ENCODE data around the gene SLC12A2.

SLC12A2 gene

GRCh38 chr5:128172102-128172501 lies 88.5 kb downstream of the SLC12A2 start:
- no peak for DNase-seq

DNA sequence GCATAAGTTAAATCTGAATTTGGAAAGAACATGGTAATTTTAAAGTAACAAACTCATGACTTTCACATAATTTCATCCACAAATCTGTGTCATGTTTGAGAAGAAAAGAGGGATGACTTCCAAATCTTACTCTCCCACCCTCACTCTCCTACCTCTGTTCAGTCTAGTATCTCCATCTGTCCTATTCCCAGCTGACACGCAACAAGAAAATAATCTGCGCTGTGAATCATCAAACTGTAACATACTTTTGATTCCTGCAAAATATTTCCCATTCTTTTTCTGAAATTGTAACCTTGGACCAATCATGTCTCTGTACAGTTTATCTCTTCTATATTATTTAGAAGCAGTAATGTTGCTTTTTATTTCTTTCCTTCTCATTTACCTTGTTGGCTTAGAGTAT lies 91.4 kb downstream of the SLC12A2 start:
- DNase-seq, result no peak

DNA sequence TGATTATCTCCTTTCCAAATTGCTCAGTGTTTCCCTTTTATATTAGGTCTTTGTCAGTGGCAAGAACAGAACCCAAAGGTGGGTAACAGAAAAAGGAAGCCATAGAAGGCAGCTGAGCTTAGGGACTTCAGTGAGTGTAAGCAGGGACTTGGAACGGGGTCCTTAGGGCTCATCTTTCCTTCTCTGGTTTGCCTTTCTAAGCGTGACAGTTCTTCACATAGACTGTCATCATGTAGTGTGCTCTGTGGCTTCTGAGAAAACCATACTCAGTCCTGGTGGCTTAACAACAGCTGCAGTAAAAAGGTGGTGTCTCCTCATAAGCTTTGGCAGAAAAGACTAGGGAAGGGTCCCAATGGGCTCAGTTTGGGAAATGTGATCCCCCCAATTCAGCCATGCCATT lies 108.8 kb downstream of the SLC12A2 start:
- no peak for DNase-seq

DNA sequence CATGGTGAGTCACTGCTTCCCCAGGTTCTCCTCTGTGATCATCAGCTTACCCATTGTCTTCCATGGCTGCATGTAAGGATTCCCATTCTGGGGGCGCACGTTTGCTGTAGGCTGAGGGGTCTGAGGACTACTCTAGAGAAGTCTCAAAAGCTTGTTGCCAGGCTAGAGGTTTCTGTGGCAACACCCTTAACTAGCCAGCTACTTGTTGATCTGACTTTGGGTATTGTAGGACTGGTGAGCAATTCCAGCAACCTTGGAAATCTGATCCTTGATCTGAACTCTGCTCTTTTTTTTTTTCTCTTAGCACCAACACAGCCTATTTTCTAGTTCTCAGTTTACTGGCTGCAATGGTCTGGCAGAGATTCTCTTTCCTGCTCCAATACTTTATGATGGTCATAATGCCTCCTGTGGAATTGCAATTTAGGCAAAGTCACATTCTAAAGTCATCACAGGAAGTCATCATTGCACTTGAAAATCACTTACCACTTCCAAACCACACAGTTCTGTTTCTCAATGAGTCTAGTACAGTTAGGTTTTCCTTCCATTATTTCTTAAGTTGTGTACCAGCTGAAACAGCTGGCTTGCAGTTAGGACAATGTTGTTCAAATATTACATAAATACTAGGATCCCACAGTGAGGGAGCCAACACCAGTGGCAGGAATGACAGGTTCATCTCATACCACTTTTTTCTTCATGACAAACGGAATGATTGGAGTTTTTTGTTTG lies 110.3 kb downstream of the SLC12A2 start:
- no peak for DNase-seq

DNA sequence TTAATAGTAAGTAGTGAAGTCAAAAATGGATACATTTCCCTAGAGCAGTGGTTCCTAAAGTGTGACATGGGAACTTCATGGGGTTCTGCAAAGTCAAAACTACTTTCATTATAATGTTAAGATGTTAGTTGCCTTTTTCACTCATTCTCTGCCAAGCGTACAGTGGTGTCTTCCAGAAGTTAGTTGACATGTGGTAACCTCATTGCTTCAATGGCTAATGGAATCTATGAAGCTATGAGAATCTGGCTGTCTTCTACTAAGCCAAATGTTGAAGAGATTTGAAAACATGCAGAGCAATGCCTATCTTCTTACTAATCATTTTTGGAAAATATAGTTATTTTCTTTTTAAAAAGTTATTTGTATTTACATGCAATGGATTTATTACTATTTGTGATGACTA lies 111.8 kb downstream of the SLC12A2 start:
- no peak for DNase-seq

DNA sequence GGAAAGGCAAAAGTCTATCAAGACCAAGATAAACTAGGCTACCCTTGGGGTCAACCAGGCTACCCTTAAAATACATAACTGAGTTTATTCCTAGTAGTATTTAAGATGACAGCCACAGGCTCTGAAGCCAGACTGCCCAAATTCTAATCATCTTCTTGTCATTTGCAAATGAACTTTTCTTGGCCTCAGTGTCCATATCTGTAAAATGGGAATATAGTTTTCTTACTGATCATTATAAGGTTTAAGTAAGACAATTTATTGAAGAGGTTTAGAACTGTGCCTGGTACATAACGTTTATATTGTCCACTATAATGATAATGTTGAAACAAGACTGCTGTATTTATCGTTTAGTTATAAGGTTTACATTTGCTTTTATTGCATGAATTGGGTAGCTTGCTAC lies 112.5 kb downstream of the SLC12A2 start:
- no peak for DNase-seq

- no peak for DNase-seq
Observed at GRCh38 chr5:128196791-128197190, 113.2 kb downstream of the SLC12A2 start.

GRCh38 chr5:128197896-128198522 lies 114.4 kb downstream of the SLC12A2 start:
- no peak for DNase-seq

GRCh38 chr5:128199104-128199503 lies 115.5 kb downstream of the SLC12A2 start:
- no peak for DNase-seq

- DNase-seq, result no peak
Observed at GRCh38 chr5:128199611-128200010, 116.0 kb downstream of the SLC12A2 start.

DNA sequence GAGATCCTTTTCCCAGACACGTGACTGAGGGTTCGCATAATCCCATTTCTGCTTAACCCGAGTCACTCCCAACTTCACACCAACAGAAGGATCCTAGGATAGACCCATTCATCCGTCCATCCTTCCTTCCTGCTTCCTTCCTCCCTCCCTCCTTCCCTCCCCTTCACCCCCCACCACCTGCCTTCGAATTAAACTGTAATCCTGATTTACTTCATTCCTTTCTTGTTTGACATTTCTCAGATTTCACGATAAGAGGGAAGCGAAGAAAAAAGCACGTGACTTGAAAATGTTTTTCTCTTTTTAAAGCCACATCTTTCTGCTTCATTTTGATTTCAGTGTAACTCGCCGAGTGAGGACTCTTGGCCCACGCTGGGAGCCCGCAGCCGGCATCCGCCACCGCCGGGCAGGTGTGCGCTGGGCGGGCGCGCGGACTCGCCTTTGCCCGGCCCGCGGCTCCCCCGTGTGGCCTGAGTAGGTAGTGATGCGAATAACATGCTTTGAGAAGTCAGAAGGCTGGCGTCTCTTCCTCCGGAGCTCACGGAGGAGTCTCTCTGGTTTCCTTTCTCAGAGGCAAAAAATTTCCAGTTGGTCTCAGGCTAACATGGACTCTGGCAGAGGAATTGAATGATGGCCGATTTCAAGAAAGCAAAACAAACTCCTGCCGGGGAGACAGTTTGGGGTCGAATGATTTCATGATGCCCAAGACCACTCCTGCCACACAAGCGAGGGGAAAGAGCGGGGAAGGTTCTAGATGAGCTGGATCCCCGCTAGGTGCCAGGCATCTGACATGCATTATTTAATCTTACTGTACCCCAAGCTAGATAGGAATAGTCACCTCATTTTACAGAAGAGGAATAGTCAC lies 117.7 kb downstream of the SLC12A2 start:
- peak; percentile 85 for DNase-seq

- DNase-seq, result no peak
Observed at GRCh38 chr5:128202320-128202719, 118.8 kb downstream of the SLC12A2 start.

- no peak for DNase-seq
Observed at GRCh38 chr5:128208436-128208835, 124.9 kb downstream of the SLC12A2 start.

DNA sequence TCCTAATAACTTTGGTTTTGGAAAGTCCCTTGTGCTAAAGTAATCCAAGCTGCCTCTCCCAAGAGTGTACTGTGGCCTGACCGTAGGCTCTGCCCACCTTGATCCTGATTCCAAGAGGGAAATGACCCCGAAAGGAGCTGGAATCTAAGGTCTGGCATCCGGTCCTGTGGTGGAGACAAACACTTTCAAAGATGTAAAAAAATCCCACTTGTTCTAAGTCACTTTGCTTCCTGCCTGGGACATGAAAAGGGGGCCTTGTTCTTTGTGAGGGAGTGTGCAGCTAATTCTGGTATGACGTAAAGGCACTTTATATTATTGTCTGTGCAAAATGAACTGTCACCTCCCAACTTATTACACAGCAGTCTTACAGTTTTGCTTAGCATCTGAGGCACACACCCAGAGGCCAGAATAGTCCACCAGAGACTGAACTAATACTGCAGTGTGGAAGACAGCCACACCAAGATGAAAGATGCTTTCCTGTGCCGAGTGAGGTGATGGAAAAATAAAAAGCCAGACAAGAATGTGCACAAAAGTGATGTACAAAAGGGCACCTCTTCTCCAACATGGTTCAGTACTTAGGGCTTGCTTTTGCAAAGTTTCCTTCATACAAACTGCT lies 128.7 kb downstream of the SLC12A2 start:
- no peak for DNase-seq

GRCh38 chr5:128213340-128213739 lies 129.8 kb downstream of the SLC12A2 start:
- DNase-seq, result no peak

- no peak for DNase-seq
Observed at GRCh38 chr5:128213833-128214232, 130.3 kb downstream of the SLC12A2 start.

GRCh38 chr5:128216285-128216684 lies 132.7 kb downstream of the SLC12A2 start:
- no peak for DNase-seq

GRCh38 chr5:128216860-128217531 lies 133.4 kb downstream of the SLC12A2 start:
- DNase-seq, result no peak

DNA sequence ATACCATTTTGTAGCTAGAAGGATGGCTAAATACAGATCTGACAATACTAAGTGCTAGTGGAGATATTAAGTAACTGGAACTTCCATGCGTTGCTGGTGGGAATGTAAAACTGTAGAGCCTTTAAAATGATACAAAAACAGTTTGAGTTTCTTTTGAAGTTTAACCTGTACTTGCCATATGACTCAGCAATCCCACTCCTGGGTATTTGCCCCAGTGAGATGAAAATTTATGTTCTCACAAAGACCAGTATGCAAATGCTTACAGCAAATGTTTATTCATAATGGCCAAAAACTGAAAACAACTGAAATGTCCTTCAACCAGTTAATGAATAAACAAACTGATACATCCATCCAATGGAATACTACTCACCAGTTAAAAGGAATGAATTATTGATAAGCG lies 137.3 kb downstream of the SLC12A2 start:
- DNase-seq, result no peak

DNA sequence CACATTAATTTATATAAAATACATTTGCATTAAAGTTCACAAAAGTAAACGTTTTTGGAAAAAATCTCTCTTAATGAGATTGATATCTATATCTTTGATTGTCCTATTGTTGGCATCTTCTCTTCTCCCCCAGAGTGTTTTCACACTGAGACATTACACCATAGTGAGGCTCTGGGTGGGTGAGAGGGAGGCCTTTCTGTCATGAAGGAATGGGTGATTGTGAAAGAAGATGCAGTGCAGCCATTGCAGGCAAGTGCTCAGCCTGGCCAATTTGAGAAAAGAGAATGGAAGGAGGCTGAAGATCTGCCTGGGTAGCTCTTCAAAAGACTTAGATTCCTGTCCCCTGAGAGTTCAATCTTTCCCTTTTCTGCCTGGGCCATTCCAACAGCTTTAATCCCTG lies 140.8 kb downstream of the SLC12A2 start:
- no peak for DNase-seq

GRCh38 chr5:128225245-128226030 lies 141.9 kb downstream of the SLC12A2 start:
- DNase-seq, result no peak

DNA sequence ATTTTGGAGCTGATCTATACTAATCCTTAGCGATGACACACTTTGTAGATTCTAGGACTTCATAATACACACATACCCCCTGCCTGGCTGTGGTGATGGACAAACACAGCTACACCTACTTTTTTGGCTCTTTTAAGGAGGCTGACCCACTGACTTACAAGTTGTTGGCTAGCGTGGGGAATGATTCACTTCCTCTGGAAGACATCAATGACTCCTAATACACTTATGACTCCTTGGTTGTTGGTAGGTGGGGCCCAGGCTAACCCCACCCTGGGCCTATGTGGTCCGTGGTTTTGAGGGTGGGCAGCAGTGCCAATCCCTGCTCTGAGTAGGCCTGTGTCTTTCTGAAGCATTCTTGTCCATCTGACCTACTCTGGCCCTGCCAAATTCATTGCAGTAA lies 144.4 kb downstream of the SLC12A2 start:
- DNase-seq, result no peak

All from stimulated activated CD4-positive, alpha-beta T cell treated with anti-CD3 and anti-CD28 coated beads, Interleukin-4, amount 100 ng/mL, for 1 hour (primary cell).